NOMO-1 treated with dmso at 0.1 percent for 144 hours (cell line): ENCODE measurements around the gene RNASET2.
"Not testable (repeated sequence)": the region's sequence is repeated elsewhere in the genome, so short reads cannot be mapped to it uniquely, and the experiment has no call there.

Source experiments
- DNase-seq: peaks from one replicate; lab custom pipeline; 2025; ENCODE audit not compliant: unreplicated experiment; lab: John Stamatoyannopoulos, UW

Gene RNASET2

DNA sequence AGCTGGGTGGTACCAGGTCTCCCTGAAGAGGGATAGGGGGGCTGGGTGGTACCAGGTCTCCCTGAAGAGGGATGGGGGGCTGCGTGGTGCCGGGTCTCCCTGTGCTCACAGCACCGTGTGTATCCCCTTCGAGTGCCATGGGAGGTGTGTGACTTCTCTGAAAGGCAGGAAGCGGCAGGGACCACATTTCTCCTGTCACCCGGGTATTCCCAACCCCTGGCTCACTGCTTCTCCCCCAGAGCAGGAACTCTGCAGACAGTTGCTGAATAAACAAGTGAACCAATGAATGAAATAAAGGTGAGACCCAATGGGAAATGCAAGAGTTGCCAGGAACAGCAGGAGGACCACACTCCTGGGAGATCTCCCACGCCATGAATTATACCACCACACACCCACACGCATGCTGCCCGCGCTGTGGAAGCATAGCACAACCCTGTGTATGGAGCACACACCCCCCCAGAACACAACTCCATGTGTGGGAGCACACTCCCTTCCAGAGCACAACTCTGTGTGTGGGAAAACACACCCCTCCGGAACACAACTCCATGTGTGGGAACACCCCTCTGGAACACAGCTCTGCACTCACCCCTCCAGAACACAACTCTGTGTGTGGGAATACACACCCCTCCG, 50.7 kb downstream of the RNASET2 start:
- DNase-seq = no peak

DNA sequence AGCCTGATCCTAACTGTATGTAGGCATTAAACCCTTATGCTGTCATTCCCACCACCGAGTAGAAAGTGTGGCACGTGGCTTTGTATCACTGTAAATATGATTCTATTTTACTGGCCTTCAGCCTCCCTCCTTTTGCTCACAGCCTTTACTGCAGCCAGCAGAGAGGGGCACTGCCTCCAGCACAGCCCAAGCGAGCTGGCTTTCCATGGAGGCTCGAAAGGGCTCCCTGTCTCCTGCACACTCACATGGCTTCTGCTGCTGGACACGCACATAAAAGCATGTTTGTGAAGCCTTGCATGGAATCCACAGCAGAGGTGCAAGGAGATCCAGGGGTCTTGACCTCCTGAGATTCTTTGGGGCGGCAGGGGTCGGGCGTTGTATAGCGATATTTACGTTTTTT, 51.3 kb downstream of the RNASET2 start:
- no peak for DNase-seq

DNA sequence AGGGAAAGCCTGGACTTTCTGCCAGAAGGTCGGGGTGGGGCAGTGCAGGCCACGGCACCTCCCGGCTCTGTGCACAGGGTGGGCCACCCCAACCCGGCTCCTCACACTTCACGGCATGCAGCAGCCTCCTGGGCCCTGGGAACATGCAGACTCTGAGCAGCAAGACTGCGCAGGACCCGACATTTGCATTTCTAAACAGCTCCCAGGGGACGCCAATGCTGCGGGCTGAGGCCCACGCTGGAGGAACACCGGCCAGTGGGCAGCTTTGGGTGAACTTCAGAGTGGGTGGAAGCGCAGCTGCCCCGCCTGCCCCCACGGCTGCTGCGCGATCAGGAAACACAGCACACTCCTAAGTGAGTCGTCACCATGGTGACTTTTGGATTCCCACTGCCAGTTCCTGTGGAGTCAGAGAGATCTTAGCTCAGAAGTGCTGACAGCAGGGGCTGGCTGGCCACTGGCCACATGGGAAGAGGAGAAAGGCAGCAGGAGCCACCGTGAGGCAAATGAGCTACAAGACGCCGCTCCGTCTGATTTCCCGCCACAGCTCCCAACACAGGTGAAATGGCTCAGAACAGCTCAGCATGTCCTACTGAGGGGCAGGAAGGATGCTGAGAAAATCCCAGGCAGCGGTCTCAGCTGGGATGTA, 52.1 kb downstream of the RNASET2 start:
- DNase-seq = no peak

DNA sequence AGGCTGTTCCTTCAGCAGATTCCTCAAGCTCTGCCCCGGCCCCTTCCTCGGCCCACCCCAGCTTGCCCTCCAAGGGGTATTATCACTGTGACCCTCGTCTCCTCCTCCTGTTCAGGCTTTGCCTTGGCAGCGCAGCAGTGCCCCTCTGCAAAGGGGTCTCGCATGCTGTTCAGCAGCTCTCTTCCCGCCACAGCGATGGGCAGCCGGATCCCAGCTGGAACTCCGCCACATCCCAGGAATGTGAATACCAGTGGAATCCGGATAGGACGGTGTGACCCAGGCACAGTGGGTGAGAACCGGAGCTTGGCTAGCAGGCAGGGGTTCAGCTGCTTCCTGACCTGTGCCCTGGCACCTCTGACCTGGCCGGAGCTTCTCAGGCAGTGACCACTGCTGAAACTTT, 52.9 kb downstream of the RNASET2 start:
- no peak for DNase-seq

DNA sequence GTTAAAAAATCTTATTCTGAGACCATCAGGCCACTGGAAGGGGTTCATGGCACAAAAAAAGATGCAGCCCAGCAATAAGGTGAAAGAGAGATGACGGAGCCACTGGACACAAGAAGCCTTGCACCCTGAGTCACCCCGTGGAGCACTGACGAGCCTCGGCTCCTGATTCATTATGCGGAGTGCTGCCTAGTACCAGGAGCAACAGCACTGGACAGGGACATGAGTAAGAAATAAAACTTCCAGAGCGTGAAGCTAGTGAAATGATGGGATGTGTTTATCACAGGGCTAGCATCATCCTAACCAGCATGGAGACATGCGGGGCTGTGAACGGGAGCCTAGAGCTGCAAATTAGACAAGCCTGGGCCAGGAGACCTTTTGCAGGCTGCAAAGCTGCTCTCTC, 53.3 kb downstream of the RNASET2 start:
- DNase-seq = no peak

DNA sequence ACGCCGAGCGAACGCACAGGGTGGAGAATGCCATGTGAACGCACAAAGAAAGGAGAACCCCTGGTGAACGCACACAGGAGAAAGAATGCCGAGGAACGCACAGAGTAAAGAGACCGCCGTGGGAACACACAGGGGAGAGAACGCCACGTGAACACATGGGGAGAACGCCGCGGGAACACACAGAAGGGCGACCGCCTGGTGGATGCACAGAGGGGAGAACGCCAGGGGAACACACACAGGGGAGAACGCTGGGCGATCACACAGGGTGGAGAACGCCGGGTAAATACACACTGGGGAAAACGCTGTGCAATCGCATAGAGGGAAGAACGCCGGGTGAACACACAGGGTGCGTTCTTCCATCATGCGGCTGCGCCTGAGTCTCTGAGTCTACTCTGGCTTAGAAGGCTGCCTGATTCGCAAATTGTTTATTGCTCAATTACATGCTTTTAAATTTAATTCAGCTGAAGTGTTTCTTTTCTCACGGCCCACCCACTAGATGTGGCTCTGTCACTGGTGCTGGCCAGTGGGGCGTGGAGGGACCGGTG, 54.1 kb downstream of the RNASET2 start:
- no peak for DNase-seq

DNA sequence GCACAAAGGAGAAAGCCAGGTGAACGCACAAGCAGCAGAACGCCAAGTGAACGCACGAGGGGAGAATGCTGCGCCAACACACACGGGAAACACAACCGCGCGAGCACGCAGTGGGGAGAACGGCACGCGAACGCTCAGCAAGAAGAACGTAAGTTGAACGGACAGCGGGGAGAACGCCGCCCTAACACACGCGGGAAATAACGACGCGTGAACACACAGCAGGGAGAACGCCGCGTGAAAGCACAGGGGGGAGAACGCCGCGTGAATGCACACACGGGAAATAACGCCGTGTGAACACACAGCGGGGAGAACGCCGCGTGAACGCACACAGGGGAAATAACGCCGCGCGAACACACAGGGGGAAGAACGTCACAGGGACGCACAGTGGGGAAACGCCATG, 54.7 kb downstream of the RNASET2 start:
- DNase-seq = no peak

DNA sequence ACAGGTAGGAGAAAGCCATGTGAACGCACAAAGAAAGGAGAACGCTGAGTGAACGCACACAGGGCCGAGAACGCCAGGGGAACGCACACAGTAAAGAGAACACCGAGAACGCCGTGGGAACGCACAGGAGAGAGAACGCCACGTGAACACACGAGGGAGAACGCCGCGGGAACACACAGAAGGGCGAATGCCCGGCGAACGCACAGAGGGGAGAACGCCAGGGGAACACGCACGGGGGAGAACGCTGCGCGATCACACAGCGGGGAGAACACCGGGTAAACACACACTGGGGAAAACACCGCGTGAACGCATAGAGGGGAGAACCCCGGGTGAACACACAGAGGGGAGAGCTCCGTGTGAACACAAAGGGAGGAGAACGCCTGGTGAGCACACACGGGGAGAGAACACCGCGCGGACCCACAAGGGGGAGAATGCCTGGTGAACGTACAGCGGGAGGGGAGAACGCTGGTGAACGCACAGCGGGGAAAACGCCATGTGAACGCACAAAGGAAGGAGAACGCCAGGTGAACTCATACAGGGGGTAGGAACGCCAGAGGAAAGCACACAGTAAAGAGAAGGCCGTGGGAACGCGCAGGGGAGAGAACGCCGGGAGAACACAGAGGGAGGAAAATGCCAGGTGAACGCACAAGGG, 55.3 kb downstream of the RNASET2 start:
- DNase-seq = no peak

DNA sequence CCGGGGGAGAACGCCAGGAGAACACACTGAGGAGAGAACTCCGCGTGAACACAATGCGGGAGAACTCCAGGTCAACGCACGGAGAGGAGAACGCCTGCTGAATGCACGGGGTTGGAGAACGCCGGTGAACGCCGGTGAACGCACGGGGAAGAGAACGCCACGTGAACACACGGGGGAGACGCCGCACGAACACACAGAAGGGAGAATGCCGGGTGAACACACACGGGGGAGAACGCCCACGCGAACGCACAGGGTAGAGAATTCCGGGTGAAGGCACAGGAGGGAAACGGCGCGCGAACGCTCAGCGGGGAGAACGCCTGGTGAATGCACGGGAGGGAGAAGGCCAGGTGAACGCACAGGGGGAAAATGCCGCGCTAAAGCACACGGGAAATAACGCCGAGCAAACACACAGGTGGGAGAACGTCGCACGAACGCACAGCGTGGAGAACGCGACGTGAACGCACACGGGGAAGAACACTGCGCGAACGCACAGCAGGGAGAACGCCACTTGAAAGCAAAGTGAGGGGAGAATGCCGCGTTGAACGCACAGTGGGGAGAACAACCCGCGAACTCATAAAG, 56.1 kb downstream of the RNASET2 start:
- no peak for DNase-seq

DNA sequence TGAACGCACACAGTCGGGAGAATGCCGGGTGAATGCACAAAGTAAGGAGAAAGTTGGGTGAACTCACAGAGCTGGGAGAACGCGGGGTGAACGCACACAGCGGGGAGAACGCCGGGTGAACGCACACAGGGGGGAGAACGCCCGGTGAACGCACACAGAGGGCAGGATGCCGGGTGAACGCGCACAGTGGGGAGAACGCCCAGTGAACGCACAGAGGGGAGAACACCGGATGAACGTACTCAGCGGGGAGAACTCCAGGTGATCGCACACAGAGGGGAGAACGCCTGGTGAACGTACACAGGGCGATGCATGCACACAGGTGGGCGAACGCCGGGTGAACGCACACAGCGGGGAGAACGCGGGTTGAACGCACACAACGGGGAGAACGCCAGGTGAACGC, 57.4 kb downstream of the RNASET2 start:
- no peak for DNase-seq

DNA sequence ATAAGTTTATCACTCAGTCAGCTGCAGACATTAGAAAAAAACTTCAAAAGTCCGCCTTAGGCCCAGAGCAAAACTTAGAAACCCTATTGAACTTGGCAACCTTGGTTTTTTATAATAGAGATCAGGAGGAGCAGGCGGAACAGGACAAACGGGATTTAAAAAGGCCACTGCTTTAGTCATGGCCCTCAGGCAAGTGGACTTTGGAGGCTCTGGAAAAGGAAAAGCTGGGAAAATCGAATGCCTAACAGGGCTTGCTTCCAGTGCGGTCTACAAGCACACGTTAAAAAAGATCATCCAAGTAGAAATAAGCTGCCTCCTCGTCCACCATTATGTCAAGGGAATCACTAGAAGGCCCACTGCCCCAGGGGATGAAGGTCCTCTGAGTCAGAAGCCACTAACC, 61.7 kb downstream of the RNASET2 start:
- DNase-seq = not testable (repeated sequence)

DNA sequence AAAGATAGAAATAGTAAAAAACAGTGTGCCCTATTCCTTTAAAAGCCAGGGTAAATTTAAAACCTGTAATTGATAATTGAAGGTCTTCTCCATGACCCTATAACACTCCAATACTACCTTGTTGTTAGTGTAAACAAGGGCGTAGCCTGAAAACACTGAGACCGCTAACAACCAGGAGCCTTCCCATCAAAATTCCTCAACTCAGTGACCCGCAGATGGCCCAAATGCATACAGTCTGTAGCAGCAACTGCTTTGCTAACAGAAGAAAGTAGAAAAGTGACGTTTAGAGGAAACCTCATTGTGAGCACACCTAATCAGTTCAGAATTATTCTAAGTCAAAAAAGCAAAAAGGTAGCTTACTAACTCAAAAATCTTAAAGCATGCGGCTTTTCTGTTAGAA, 63.9 kb downstream of the RNASET2 start:
- DNase-seq = not testable (repeated sequence)

DNA sequence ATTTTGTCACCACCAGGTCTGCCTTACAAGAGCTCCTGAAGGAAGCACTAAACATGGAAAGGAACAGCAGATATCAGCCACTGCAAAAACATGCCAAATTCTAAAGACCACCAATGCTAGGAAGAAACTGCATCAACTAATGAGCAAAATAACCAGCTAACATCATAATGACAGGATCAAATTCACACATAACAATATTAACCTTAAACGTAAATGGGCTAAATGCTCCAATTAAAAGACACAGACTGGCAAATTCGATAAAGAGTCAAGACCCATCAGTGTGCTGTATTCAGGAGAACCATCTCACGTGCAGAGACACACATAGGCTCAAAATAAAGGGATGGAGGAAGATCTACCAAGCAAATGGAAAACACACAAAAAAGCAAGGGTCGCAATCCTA, 69.6 kb downstream of the RNASET2 start:
- not testable (repeated sequence) for DNase-seq

DNA sequence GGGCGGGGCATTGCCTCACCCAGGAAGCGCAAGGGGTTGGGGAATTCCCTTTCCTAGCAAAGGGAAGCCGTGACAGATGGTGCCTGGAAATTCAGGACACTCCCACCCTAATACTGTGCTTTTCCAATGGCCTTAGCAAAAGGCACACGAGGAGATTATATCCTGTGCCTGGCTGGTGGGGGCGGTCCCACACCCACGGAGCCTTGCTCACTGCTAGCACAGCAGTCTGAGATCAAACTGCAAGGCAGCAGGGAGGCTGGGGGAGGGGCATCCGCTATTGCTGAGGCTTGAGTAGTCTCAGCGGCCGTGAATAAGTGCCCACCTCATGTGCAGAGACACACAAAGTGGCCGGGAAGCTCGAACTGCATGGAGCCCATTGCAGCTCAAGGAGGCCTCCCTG, 71.4 kb downstream of the RNASET2 start:
- DNase-seq = not testable (repeated sequence)

DNA sequence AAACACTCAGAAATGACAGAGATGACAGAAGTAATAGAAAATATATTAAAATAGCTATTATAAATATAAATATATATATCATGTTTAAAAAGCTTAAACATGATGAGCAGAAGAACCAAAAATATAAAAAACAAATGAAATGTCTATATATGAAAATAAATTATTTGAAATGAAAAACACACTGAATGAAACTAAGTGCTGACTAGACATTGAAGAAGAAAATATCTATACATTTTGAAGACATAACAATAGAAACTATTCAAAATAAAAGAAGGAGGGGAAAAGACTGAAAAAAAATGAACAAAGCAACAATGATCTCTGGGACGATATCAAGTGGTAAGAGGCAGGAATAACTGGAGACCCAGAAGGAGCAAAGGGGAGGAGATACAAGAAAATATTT, 76.8 kb downstream of the RNASET2 start:
- DNase-seq = no peak
